Left renal pelvis (tissue), 4 donors: ENCODE results near the gene ALG6. TPM values are rescaled to one million over a fixed set of nuclear protein-coding genes. Genes with fewer than 3 reads are reported as not detected.
A peak's percentile ranks its signal among the peaks of the same experiment; 100 is the strongest.
"Not testable (repeated sequence)": the region's sequence is repeated elsewhere in the genome, so short reads cannot be mapped to it uniquely, and the experiment has no call there.

Experiments
- DNase-seq, 4 donors: peaks; one replicate each; pipeline ENCODE4 v3.0.0-alpha.2; 2013; ENCODE audit warnings: low read depth in 4 of 4, low spot score in 3 of 4
- polyA plus RNA-seq, 4 donors: library from polyadenylated mRNA; unstranded; fragments of 120-200 nt; gene quantifications; one replicate each; pipeline ENCODE4 v1.2.1, GENCODE V29; 2013; ENCODE audit not compliant: insufficient read length in 4 of 4

Gene ALG6
- polyA plus RNA-seq, 4 donors = 19.9 to 30.1 (median 25.6) TPM

DNA sequence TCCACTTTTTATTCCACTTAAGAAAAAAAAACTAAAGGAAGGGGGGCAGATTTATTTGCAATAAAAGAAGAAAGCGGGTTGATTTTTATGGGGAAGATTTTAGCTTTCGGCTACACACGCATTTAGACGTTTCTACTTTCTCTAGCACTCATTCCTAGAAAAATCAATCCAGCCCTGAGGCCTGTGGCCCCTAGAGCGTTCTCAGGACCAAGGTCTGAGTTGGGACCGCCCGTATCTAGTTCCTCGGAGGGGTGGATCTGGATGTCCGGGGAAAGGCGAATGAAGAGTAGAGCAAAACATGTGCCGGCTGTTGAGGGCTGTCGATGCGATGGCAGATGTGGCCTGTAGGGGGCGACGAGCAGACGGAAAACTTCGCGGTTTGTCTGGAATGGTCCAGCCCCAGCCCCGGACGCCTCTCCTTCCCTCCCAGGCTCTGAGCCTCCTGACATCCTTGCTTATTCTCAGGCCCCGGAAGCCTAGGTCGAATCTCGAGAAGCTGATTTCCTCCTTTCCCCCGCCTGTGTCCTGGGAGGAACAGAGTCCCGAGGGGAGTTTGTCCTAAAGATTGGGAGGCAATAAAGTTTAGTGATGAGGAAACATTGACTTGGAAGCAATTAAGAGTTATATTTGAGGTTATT is 39.9 kb upstream of the ALG6 start:
- DNase-seq = peak in 2 of 4 donors; percentile 57 to 59

DNA sequence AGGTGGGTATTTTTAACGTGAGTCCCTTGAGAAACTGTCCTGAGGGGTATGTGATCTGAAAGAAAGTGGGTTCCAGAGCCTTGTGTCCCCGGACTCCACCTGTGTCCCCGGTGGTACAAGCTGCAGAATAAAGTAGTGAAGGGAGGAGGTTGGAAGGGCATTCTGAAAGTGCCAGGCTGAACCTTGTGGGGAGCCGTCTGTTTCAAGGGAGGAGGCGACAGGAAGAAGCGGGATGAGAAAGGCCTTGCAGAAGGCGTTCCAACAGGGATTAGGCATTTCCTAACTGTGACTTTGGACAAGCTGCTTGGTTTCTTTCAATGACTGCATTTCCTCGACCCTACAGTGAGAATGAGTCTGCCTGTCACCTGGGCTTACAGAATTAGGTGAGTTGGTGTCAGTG is 39.3 kb upstream of the ALG6 start:
- DNase-seq = no peak

DNA sequence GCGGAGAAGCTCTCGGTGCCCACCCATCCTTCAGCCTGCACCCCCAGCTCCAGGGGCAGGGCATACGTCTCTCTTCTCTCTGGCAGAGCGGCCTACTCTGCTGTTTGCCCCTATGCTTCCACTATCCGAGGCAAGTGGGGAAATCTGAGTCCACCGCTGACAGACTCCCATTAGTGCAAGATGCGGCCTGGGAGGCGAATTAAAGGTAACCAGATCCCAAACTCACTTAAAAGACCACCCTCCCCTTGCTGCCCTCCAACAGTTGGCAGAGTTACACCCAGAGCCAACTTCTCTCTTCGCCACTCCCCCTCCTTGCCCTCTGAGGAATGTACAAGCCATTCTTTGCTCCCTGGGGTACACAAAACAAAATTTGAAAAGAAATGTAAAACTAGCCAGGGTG is 38.6 kb upstream of the ALG6 start:
- no peak for DNase-seq

DNA sequence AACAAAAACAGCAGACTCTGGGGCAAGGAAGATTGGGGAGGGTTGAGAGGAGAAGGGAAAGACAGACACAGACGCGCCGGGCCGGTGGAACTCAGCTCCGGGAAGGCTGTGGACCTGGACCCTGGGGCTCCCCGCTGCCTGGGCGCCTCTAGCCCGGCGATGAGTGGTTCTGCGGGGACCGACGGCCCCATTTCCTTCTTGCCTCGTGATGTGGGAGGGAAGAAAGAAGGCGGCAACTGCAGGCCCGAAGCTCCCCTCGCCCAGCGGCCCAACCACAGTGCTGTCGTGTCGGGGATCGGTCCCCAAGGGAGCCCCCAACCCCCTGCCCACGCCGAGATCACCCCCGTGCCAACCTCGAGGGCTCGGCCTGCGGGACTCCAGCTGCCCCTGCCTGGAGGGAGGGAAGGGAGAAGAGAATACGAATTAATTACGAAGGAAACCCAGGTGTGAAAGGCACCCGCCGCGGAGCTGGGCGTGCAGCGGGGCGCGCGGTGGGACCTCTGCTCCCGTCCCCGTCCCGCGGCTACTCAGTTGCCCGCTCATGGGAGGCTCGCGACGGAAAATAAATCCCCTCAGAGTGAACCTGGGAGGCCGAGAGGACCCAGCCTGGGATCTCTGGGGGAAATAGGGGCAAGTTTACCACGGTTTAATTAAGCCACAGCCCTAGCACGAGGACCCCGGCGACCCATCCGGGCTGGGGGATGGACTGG is 37.7 kb upstream of the ALG6 start:
- DNase-seq = no peak

DNA sequence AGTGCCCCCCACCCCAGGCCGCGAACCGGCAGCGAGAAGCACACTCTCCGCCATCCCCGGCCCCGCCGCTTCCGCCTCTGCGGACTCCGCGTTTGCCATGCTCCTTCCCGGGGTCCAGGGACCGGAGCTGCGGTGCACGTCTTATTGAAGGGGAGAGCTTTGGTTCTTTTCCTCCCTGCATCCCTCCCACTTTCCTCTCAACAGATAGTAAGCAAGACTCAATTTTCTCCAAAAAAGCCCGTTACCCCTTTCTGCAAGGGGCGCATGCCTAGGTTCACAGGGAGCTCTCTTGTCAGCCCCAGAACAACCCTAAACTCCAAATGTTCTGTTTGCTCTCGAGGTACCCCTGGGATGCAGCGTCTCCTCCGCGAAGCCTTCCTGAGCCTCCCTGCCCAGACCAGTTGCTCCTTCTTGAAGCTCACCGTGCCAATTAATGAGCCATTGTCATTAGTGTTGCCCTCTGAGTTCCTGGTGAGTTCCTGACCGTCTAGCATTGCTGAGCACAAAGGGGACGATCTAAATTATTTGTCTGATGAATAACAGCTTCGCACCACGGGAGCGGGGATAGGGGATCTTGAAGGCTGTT is 37.0 kb upstream of the ALG6 start:
- no peak for DNase-seq

DNA sequence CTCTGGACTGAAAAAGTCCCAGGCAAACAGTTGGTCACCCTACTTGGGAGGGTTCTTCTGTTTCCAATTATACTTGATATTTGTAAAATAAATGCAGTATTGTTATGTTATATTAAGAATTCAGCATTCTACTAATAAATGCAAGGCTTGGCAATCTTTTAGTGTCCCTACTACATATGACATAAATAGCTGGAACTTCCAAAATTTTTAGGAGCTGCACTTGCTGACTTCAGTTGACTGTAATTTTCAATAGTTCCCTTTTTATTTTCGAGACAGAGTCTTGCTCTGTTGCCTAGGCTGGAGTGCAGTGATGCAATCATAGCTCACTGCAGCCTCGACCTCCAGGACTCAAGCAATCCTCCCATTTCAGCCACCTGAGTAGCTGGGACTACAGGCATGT is 25.0 kb upstream of the ALG6 start:
- no peak for DNase-seq

DNA sequence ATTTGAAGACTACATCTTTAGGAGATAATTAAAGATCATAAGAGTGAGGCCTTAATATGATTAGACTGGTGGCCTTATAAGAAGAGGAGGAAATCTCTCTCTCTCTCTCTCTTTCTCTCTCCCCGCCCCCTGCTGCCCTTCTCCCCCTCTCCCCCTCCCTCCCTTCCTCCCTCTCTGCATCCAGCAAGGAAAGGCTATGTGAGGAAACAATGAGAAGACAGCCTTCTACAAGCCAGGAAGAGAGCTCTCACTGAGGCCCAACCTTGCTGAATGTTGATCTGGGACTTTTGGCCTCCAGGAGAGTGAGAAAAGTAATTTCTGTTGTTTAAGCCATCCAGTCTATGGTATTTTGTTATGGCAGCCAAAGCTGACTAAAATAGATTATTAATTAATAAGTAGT is 23.5 kb upstream of the ALG6 start:
- DNase-seq = no peak

DNA sequence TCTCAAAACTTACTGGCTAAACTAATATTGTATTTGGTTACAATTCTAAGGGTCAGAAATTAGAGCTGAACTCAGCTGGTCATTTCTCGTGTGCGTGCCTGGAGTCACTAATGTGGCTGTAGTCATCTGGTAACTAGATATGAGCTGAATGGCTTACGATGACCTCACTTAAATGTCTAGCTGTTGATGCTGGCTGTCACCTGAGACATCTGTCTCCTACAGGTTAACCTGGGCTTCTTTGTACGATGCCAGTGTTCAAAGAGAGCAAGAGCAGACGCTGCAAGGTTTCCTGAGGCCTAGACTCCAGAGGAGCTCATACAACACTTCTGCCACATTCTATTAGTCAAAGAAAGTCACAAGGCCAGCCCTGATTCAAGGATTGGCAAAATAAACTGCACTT is 17.1 kb upstream of the ALG6 start:
- no peak for DNase-seq

DNA sequence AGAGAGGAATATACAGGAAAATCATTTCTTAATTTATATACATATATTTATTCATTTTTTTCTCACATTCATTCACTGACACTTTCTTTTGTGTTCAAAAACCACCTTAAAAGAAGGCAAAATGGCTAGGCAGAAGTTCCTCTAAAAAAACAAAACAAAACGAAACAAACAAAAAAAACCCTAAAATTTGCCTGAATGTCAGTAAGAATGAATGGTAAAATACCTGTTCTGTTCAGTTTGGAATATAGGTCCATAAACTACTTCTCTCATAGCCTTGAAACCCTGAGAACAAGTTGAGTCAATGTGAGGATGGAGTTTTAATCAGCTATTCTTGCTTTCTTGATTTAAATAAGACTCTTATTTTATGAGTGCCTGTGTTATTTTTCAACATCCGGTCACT is 14.7 kb upstream of the ALG6 start:
- DNase-seq = no peak

DNA sequence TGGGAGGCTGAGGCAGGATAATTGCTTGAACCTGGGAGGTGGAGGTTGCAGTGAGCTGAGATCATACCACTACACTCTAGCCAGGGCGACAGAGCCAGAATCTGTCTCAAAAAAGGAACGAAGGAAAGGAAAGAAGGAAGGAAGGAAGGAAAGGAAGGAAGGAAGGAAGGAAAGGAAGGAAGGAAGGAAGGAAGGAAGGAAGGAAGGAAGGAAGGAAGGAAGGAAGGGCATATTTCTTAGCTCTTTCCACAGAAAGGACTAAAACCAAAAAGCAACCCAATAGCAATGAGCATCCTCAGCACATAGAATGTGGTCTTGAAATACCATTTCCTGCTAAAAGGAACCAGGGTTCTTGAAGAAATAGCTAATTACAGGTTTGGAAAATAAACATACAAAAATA is 11.2 kb upstream of the ALG6 start:
- DNase-seq = not testable (repeated sequence)

DNA sequence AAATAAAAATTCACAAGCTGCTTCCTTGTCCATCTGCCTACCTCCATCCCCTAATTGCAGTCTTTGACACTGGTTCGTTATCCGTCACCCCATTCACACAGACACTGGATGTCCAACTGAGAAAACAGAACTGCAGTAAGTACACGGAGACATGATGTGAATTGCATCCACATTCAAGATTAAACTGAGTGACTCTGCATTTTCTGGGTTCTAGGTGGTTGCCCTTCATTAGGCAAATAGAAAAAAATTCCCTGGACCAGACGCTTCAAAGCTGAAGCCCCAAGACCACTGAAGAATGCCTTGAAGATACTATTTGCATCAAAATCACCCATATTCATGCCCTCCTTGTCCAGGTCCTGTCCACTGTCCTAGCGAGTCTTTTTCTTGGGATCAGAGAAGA is 7.9 kb upstream of the ALG6 start:
- DNase-seq = no peak

DNA sequence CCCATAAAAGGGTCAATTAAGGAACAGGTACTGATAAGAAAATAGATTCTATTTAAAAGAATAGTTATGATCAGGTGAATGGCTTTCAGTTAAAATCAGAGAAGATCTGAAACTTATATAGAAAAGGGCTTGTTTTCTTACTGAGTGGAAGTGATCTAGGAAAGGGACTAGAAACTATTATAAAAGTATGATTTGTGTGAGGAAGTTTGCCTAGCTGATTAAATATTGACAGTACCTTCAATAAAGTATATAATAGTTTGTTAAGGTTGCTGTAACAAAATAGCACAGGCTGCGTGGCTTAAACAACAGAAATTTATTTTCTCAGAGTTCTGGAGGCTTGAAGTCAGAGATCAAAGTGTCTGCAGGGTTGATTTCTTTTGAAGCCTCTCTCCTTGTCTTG is 5.4 kb upstream of the ALG6 start:
- DNase-seq = no peak

DNA sequence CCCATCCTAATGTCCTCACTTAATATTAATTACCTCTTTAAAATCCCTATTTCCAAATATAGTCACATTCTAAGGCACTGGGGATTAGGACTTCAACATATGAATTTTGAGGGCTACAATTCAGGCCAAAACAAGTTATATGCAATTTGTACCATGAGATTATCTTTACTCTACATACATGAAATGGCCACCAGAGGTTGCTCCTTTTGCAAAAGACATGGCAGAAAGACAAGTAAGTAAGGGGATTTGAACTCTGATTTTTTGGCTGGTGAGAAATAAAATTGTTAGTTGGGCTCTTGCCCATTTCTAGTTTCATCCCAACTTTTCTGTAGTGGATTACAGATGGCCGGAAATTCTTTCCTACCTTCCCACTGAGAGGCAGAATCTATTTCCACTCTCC is 4.8 kb upstream of the ALG6 start:
- no peak for DNase-seq

DNA sequence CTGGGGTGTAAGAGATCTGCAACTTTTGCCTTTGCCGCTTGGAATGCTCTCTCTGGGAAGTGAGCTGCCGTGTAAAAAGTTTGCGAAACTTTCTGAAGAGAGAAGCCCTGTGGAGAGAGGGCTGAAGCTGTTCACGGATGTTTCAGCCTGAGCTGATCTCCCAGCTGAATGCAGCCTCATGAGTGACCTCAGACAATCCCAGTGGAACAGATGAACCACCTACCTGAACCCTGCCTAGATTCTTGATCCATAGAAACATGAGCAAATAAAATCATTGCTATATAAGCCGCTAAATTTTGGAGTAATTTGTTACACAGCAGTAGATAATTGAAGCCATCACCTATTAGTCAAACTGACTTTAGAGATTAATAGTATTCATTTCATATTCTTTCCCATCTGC is 4.4 kb upstream of the ALG6 start:
- DNase-seq = no peak

DNA sequence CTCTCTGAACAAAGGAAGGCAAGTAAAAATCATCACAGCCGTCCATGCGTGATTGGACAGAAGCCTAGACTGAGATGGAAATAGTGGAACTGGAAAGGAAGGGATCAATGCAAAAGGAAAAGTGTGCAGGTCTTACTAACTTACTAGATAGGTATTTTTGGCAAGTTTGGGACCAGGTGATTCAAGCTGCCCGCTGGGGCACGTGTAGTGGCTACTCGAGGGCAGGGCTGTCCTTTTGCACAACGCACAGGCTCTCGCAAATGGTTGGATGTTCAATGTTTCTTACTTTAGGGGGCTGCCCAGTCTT is 566 bp upstream of the ALG6 start:
- no peak for DNase-seq

DNA sequence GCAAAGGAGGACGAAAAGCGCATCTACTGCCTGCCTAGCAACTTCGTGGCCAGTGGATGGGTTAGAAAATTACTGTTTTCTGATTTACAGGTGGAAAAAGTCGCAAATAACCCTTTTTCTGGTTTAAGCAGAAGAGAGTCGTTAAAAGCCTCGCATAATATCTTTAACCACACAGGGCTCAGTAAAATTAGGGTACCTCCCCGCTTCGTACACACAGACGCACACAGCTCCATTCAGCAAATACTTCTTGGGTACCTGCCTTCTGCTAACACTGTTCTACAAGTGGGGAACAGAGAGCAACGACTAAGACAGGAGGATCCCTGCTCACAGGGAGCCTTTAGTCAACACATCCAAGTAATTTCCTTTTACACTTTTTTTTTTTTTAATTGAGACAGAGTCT is 704 bp downstream of the ALG6 start:
- peak in 1 of 4 donors; percentile 12 for DNase-seq

DNA sequence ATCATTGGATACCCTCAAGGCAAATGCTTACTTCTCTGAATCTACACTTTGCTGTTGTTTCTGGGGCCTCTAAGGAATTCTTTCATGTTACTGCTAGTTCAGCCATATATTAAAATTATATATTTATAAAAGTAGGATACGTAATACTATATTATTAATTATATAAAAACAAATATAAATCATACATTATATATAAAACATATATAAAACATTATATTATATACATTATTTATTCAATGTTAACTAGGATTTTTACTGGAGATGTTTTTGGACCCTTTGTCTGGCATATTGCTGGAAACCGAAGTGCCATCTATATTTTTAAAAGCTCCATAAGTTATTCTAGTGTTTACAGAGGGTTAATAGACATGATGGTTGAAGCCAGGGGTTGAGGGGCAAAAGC is 12.2 kb downstream of the ALG6 start:
- no peak for DNase-seq

DNA sequence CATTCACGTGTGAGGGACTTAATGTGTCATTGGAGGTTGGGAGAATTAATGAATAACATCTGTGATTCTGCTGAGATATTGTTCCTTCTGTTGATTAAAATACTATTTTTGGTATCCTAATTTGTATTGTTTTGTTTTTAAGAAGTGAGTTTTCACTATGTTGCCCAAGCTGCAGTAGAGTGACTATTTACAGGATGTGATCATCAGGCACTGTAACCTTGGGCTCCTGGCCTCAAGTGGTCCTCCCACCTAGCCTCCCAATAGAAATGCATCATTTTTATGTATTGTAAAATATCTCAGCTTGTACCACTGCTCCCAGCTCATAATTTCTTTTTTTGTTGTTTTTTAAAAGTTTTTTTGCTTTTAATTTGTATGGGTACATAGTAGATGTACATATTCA is 14.3 kb downstream of the ALG6 start:
- no peak for DNase-seq

DNA sequence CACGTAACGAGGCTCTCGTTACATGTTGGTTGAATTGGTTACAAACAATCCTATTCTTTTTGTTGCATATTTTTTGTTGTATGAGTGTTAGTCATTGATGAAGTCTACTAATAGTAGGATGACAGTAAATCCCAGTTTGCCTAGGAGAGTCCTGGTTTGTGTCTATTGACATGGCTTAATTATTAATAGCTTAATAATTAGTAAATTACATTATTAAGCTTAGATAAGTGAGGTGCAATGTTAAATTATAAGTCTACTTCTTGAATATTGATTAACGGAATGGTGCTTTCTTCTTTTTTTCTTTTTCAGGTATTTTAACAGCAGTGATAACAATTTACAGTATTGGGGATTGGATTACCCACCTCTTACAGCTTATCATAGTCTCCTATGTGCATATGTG is 34.5 kb downstream of the ALG6 start:
- no peak for DNase-seq

DNA sequence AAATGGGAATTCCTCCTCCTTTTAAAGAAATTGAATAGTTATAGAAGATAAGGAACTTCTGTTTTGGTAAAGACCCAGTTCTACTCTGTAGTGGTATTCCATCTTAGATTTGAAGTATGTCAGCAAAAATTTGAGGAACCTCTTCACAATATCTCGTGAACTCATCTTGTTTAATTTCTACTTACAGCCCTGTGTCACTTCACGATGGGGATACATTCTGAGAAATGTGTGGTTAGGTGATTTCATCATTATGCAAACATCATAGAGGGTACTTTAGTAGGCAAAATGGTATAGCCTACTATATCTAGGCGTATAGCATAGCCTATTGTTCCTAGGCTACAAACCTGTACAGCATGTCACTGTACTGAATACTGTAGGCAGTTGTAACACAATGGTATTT is 36.0 kb downstream of the ALG6 start:
- DNase-seq = no peak

DNA sequence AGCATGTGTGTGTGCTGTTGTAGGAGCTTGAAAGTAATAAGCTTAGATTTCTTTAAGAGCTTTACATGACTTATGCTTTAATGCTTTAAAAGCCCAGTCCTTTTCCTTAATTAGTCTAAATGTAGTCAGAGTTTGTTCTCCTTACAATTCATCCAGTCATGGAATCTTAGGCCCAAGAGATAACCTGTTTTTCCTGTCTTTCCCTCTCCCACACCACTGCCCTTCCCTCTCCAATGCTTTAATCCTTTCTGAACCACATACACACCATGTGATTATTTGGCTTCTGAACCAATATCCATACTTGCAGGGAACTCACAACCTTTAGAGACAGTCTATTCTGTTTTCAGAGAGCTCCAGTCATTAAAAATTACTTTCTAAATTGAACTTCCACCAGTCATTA is 37.6 kb downstream of the ALG6 start:
- DNase-seq = no peak

DNA sequence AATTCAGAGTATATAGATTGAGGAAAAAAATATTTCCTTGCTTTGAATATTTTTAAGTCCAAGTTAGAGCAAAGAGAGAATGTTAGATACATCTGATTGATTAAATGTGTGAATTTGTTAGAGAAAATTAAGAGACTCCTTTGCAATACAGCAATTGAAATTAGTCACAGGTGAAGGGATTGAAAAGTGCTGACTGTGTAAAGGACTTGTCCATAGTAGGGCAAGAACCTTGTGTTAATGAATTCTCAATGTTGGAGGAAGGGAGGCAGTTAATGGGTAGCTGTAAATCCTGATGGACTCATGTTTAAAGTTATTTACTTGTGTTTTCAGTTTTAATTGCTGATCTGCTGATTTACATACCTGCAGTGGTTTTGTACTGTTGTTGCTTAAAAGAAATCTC is 38.6 kb downstream of the ALG6 start:
- DNase-seq = no peak

DNA sequence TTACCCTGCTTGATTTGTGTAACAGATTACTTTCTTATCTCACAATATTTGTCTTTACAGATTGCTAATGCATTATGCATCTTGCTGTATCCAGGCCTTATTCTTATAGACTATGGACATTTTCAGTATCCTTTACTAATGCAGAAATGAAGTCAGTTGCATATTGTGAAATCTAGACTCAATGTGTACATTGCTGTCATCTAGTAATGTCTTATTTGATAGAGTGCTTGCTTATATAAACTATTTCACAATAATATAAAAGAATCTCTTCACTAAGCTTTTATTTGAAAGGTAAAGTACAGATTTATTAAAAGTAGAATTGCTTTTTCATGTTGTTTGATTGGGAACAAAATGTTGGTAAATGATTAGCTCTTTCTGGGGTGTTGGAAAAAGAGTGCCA is 39.6 kb downstream of the ALG6 start:
- DNase-seq = no peak
